Endothelial cell (in vitro differentiated cells): Measurements from ENCODE around the gene AZIN2. TPM values are rescaled to one million over a fixed set of nuclear protein-coding genes. Genes with fewer than 3 reads are reported as not detected.
A peak's percentile ranks its signal among the peaks of the same experiment; 100 is the strongest.
"Not testable (repeated sequence)": the region's sequence is repeated elsewhere in the genome, so short reads cannot be mapped to it uniquely, and the experiment has no call there.

Experiments used
- DNase-seq: peaks from one replicate; pipeline ENCODE4 v3.0.0; 2021; ENCODE audit warnings: low spot score
- H3K27ac Mint-ChIP-seq: one replicate; pipeline ENCODE4 v1.8.0; 2021; ENCODE audit warnings: mixed read lengths, inconsistent platforms; ENCODE audit not compliant: unreplicated experiment
- H3K27me3 Mint-ChIP-seq: one replicate; pipeline ENCODE4 v1.8.0; 2021; ENCODE audit warnings: mild to moderate bottlenecking, moderate library complexity, mixed read lengths, inconsistent platforms; ENCODE audit not compliant: unreplicated experiment
- H3K36me3 Mint-ChIP-seq: one replicate; pipeline ENCODE4 v1.8.0; 2021; ENCODE audit warnings: mild to moderate bottlenecking, low read depth, mixed read lengths, inconsistent platforms; ENCODE audit not compliant: unreplicated experiment
- H3K4me1 Mint-ChIP-seq: one replicate; pipeline ENCODE4 v1.8.0; 2021; ENCODE audit warnings: mild to moderate bottlenecking, mixed read lengths, inconsistent platforms; ENCODE audit not compliant: unreplicated experiment
- H3K4me3 Mint-ChIP-seq: one replicate; pipeline ENCODE4 v1.8.0; 2021; ENCODE audit warnings: mild to moderate bottlenecking, mixed read lengths, inconsistent platforms; ENCODE audit not compliant: unreplicated experiment
- H3K9me3 Mint-ChIP-seq: one replicate; pipeline ENCODE4 v1.8.0; 2021; ENCODE audit warnings: mixed read lengths, inconsistent platforms; ENCODE audit not compliant: unreplicated experiment
- total RNA-seq: library from RNA; stranded (reverse); fragmentation: NEBNext Ultra II Directional; extraction: Animal tissue kit (Norgen Biotek cat#: 25700); gene quantifications from one replicate; pipeline ENCODE4 v1.2.1, GENCODE V29; 2021; ENCODE audit not compliant: unreplicated experiment
- TF ChIP-seq, protein P1 (sequence below): fragments of 200-600 bp; sonication (generic); IDR thresholded peaks from one replicate; pipeline ENCODE4 v1.5.0; 2021; ENCODE audit warnings: antibody characterized with exemption; ENCODE audit not compliant: unreplicated experiment

The AZIN2 gene
- total RNA-seq, 1 donor from 2014 or later: 1.4 TPM

- Mint-ChIP-seq H3K36me3 (no peaks in the 10 kb centered on the region), H3K27me3 (peaks cover 5% of the 10 kb centered on the region), H3K27ac (no peak overlapping the region), H3K4me1 (no peaks in the 10 kb centered on the region), H3K9me3 (no peaks in the 10 kb centered on the region), H3K4me3 (peak overlapping the region; percentile 15)
- DNase-seq: no peak
- TF ChIP-seq, protein P1, sequence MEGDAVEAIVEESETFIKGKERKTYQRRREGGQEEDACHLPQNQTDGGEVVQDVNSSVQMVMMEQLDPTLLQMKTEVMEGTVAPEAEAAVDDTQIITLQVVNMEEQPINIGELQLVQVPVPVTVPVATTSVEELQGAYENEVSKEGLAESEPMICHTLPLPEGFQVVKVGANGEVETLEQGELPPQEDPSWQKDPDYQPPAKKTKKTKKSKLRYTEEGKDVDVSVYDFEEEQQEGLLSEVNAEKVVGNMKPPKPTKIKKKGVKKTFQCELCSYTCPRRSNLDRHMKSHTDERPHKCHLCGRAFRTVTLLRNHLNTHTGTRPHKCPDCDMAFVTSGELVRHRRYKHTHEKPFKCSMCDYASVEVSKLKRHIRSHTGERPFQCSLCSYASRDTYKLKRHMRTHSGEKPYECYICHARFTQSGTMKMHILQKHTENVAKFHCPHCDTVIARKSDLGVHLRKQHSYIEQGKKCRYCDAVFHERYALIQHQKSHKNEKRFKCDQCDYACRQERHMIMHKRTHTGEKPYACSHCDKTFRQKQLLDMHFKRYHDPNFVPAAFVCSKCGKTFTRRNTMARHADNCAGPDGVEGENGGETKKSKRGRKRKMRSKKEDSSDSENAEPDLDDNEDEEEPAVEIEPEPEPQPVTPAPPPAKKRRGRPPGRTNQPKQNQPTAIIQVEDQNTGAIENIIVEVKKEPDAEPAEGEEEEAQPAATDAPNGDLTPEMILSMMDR: no peak
These were observed 51.6 kb downstream of the AZIN2 start for GRCh38 chr1:33132549-33132948.

- peaks cover 5% of the 10 kb centered on the region for H3K27me3 Mint-ChIP-seq
- no peak overlapping the region for H3K4me3 Mint-ChIP-seq
- no peaks in the 10 kb centered on the region for H3K9me3 Mint-ChIP-seq
- no peak for DNase-seq
- TF ChIP-seq, protein P1: no peak
- no peaks in the 10 kb centered on the region for H3K36me3 Mint-ChIP-seq
- H3K4me1 Mint-ChIP-seq: no peaks in the 10 kb centered on the region
- no peak overlapping the region for H3K27ac Mint-ChIP-seq
These were observed 52.6 kb downstream of the AZIN2 start for GRCh38 chr1:33133478-33134105.

GRCh38 chr1:33136041-33136440, 55.1 kb downstream of the AZIN2 start:
- H3K4me3 Mint-ChIP-seq, H3K27me3 Mint-ChIP-seq, H3K9me3 Mint-ChIP-seq, H3K4me1 Mint-ChIP-seq, H3K36me3 Mint-ChIP-seq, H3K27ac Mint-ChIP-seq, DNase-seq: not testable (repeated sequence)

DNA sequence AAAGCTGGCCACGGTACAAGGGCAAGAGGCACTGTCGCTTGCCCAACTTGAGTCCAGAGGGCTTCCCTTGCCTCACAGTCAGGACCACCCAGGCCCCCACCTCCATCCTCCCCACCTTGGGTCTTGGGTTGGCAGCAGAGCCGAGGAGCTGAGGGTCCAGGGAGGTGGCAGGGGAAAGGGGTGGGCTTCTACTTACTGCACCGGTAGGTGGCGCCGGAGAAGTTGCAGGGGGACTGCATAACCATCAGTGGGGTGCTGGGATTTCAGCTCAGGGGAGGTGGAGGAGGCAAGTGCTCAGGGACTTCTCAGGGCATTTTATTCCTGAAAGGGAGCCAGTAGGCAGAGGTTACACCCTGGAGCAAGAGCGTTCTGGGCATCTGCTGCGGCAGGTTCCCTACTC, 56.8 kb downstream of the AZIN2 start:
- Mint-ChIP-seq H3K4me1 (peaks cover 7% of the 10 kb centered on the region), H3K9me3 (no peaks in the 10 kb centered on the region), H3K36me3 (no peaks in the 10 kb centered on the region), H3K27ac (no peak overlapping the region), H3K27me3 (peaks cover 12% of the 10 kb centered on the region), H3K4me3 (no peak overlapping the region)
- peak; percentile 69 for DNase-seq
- TF ChIP-seq, protein P1: peak; percentile 60

- H3K4me1 Mint-ChIP-seq: peaks cover 7% of the 10 kb centered on the region
- no peak for DNase-seq
- peaks cover 10% of the 10 kb centered on the region for H3K27me3 Mint-ChIP-seq
- no peak overlapping the region for H3K4me3 Mint-ChIP-seq
- H3K36me3 Mint-ChIP-seq: no peaks in the 10 kb centered on the region
- no peak overlapping the region for H3K27ac Mint-ChIP-seq
- TF ChIP-seq, protein P1: no peak
- no peaks in the 10 kb centered on the region for H3K9me3 Mint-ChIP-seq
These were observed 59.5 kb downstream of the AZIN2 start for GRCh38 chr1:33140153-33141149.
